SH-SY5Y (cell line): ENCODE results near the gene FMNL2.

Source experiments
- GATA2 ChIP-seq: IDR thresholded peaks from 2 replicates; pipeline ENCODE4 v1.6.1; 2011; ENCODE audit warnings: mild to moderate bottlenecking, low read depth, low read length
- GATA3 ChIP-seq: IDR thresholded peaks from 2 replicates; pipeline ENCODE4 v1.6.1; 2011; ENCODE audit warnings: low read depth, mild to moderate bottlenecking, low read length, moderate library complexity

GRCh38 chr2:152399003-152399402 is 64.0 kb downstream of the FMNL2 start:
- TF ChIP-seq GATA3 (no peak), GATA2 (no peak)
